ENCODE data around the gene TTC7B.

- TF ChIP-seq EP300 (IDR thresholded peaks at IDR 0.05; ENCODE audit: borderline replicate concordance) (no peak), TAF1 (IDR thresholded peaks at IDR 0.05; ENCODE audit: low read depth) (no peak), REST (IDR thresholded peaks at IDR 0.05; ENCODE audit: low read depth) (no peak), CEBPB (IDR thresholded peaks at IDR 0.05) (no peak), ZBTB7A (IDR thresholded peaks at IDR 0.05; ENCODE audit: low read depth) (no peak), YY1 (IDR thresholded peaks at IDR 0.05; ENCODE audit: low read depth) (no peak), CREB1 (IDR thresholded peaks at IDR 0.05; ENCODE audit: low read depth) (no peak), TEAD4 (IDR thresholded peaks at IDR 0.05) (no peak), NFIC (IDR thresholded peaks at IDR 0.05) (no peak), MAX (IDR thresholded peaks at IDR 0.05) (no peak), FOXM1 (IDR thresholded peaks at IDR 0.05; ENCODE audit: borderline replicate concordance, low read depth) (no peak), EGR1 (IDR thresholded peaks at IDR 0.05) (no peak)
- TF ChIP-seq, protein P1, sequence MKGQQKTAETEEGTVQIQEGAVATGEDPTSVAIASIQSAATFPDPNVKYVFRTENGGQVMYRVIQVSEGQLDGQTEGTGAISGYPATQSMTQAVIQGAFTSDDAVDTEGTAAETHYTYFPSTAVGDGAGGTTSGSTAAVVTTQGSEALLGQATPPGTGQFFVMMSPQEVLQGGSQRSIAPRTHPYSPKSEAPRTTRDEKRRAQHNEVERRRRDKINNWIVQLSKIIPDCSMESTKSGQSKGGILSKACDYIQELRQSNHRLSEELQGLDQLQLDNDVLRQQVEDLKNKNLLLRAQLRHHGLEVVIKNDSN (IDR thresholded peaks at IDR 0.05), result no peak
Observed at GRCh38 chr14:90539496-90539775, 276.8 kb downstream of the TTC7B start.
